B cell (primary cell): Measurements from ENCODE around the gene RARRES2.

Source experiments
- CTCF ChIP-seq: fragments of 200-600 bp; IDR thresholded peaks from one replicate; pipeline ENCODE4 v1.8.0; 2022; ENCODE audit warnings: antibody characterized with exemption, mild to moderate bottlenecking
- EZH2 ChIP-seq: IDR thresholded peaks from 2 replicates; pipeline ENCODE4 v1.6.1; 2012; ENCODE audit warnings: borderline replicate concordance, low read depth, mild to moderate bottlenecking, moderate library complexity, low read length; ENCODE audit not compliant: insufficient read depth, poor library complexity, severe bottlenecking

- no peak for TF ChIP-seq CTCF
- no peak for TF ChIP-seq EZH2
Observed at GRCh38 chr7:150325110-150325611, 16.3 kb downstream of the RARRES2 start.
